Mucosa of descending colon (tissue), 3 donors: Measurements from ENCODE around the gene PCSK7. TPM values are rescaled to one million over a fixed set of nuclear protein-coding genes. Genes with fewer than 3 reads are reported as not detected.

ENCODE experiments used
- ATAC-seq: fragments of 200-7000 bp; cut with Tn5 transposase; one replicate; pipeline ENCODE4 v1.9.1; 2020; ENCODE audit warnings: mild to moderate bottlenecking, moderate library complexity
- DNase-seq, 3 donors: peaks; one replicate each; pipeline ENCODE4 v3.0.0-alpha.2; 2020
- H3K36me3 ChIP-seq: fragments of 200-600 bp; one replicate; pipeline ENCODE4 v1.8.0; 2021; ENCODE audit warnings: low read depth, mild to moderate bottlenecking
- H3K4me1 ChIP-seq: fragments of 200-600 bp; one replicate; pipeline ENCODE4 v1.8.0; 2021; ENCODE audit warnings: low read depth, mild to moderate bottlenecking
- H3K4me3 ChIP-seq: fragments of 200-600 bp; one replicate; pipeline ENCODE4 v1.8.0; 2021; ENCODE audit warnings: mild to moderate bottlenecking
- H3K9me3 ChIP-seq: fragments of 200-600 bp; one replicate; pipeline ENCODE4 v1.8.0; 2021; ENCODE audit warnings: mild to moderate bottlenecking
- CTCF ChIP-seq: fragments of 200-600 bp; IDR thresholded peaks from one replicate; pipeline ENCODE4 v1.8.0; 2022; ENCODE audit warnings: antibody characterized with exemption, mild to moderate bottlenecking
- intact Hi-C, 2 donors: fragments of 100-400 bp; cut with DNase I in 1 of 2; cut with micrococcal nuclease in 1 of 2; formaldehyde crosslinking; loops; one replicate each; pipeline versions ENCODE4 v1.11.0 to v1.11.1; 2022; cut with DNase I, micrococcal nuclease
- total RNA-seq, 3 donors: library from RNA; stranded (reverse); fragmentation: NEBNext Ultra II Directional in 2 of 3; extraction: Animal tissue kit (Norgen Biotek cat#: 25700) in 2 of 3; gene quantifications; one replicate each; pipeline versions ENCODE4 v1.2.1 to v1.2.4, GENCODE V29; 2021 to 2023
- donor health status: DM: no; HTN: no; CAD: no; lungs with moderate emphysema.
- donor health status: DM: no; HTN: no; CAD: no.
- donor health status: DM: no; HTN: yes; CAD: no.

PCSK7 gene
- total RNA-seq, 3 donors from 2014 or later = 138 to 252 (median 181) TPM

GRCh38 chr11:117159892-117160291 lies 72.0 kb downstream of the PCSK7 start:
- no peaks in the 10 kb centered on the region for H3K4me1 ChIP-seq
- intact Hi-C loops = no loop called here
- TF ChIP-seq CTCF = no peak
- peaks cover 6% of the 10 kb centered on the region for H3K36me3 ChIP-seq
- H3K9me3 ChIP-seq = no peaks in the 10 kb centered on the region
- H3K4me3 ChIP-seq = no peak overlapping the region
- DNase-seq (no peak), ATAC-seq (no peak)

- no peak for TF ChIP-seq CTCF
- ATAC-seq = no peak
- no peaks in the 10 kb centered on the region for H3K36me3 ChIP-seq
These were observed 74.4 kb downstream of the PCSK7 start for GRCh38 chr11:117157507-117157906.

GRCh38 chr11:117154468-117154867 lies 77.4 kb downstream of the PCSK7 start:
- no peak for TF ChIP-seq CTCF
- no peak overlapping the region for H3K4me3 ChIP-seq
- intact Hi-C loops = no loop called here
- no peaks in the 10 kb centered on the region for H3K36me3 ChIP-seq
- DNase-seq = no peak
- peaks cover 3% of the 10 kb centered on the region for H3K4me1 ChIP-seq
- H3K9me3 ChIP-seq = no peaks in the 10 kb centered on the region
- ATAC-seq = no peak

More at GRCh38 chr11:117157507-117157906, 74.4 kb downstream of the PCSK7 start:
- no peak for DNase-seq
- Histone ChIP-seq H3K4me1 (no peaks in the 10 kb centered on the region), H3K9me3 (no peaks in the 10 kb centered on the region), H3K4me3 (no peak overlapping the region)
- intact Hi-C loops = no loop called here

Other genes with a start within 250 kb of the PCSK7 start
- gene SIK3, start 133.6 kb downstream of the PCSK7 start, total RNA-seq = 10 to 100 TPM; 28.1 to 55.6 (median 41.8) TPM
- gene PAFAH1B2, start 87.8 kb downstream of the PCSK7 start, total RNA-seq = 10 to 100 TPM; 67.9 to 72.7 (median 71.9) TPM
- gene SIDT2, start 53.3 kb downstream of the PCSK7 start, total RNA-seq = 10 to 100 TPM; 69.8 to 76.3 (median 71.4) TPM
- gene TAGLN, start 32.7 kb downstream of the PCSK7 start, total RNA-seq = 1,000 to 10,000 TPM in 1 of 3 donors, 100 to 1,000 TPM in 2; 126 to 3,893 (median 593) TPM
- 10 to 100 TPM; 22.0 to 38.1 (median 25.4) TPM for gene RNF214, start 598 bp upstream of the PCSK7 start, total RNA-seq
- 10 to 100 TPM in 1 of 3 donors, 1 to 10 TPM in 2; 6.9 to 11.3 (median 7.4) TPM for gene BACE1-AS, start 59.3 kb upstream of the PCSK7 start, total RNA-seq
- 10 to 100 TPM in 2 of 3 donors, 1 to 10 TPM in 1; 7.8 to 23.0 (median 10.2) TPM for gene BACE1, start 84.2 kb upstream of the PCSK7 start, total RNA-seq
- 10 to 100 TPM; 13.8 to 26.2 (median 17.3) TPM for gene CEP164, start 95.8 kb upstream of the PCSK7 start, total RNA-seq